ENCODE data around the gene COMMD2. TPM values are rescaled to one million over a fixed set of nuclear protein-coding genes. Genes with fewer than 3 reads are reported as not detected.

COMMD2 gene
- polyA plus RNA-seq, 1 of the 3 experiments (the other 2 are of a cell fraction): 20.9 TPM

DNA sequence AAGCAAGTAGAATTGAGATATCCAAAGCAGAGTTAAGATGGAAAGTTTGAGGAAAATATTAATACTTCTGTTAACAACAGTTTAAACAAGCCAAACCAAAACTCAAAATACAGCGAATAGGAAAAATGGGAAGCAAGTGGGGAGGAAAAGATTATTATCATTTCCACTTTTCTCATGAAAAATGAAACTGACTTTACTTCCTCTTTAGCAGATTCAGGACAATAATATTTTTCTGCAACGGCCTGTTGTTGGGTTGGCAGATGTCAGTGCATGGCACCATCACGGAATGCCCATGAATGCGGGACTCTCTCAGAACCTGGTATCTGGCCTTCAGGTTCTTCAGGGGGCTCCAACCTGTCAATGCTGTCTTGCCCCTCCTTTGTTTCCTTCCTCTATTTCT lies 28.9 kb upstream of the COMMD2 start:
- no peak overlapping the region for H3K4me2 ChIP-seq
- no peaks in the 10 kb centered on the region for H3K27me3 ChIP-seq (ENCODE audit: insufficient read depth)
- TF ChIP-seq, protein P1, sequence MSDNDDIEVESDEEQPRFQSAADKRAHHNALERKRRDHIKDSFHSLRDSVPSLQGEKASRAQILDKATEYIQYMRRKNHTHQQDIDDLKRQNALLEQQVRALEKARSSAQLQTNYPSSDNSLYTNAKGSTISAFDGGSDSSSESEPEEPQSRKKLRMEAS (IDR thresholded peaks at IDR 0.05; ENCODE audit: low read depth): no peak
- TF ChIP-seq FOXM1 (IDR thresholded peaks at IDR 0.05; ENCODE audit: low read depth): no peak
- no peak for TF ChIP-seq SIN3A (IDR thresholded peaks at IDR 0.05; ENCODE audit: borderline replicate concordance, low read depth, low read length)
- no peak for TF ChIP-seq GATA2 (CRISPR knock-in tag; IDR thresholded peaks at IDR 0.05)
- no peak for TF ChIP-seq MEF2A (IDR thresholded peaks at IDR 0.05; ENCODE audit: borderline replicate concordance, low read depth)
- TF ChIP-seq YY1 (IDR thresholded peaks at IDR 0.05; ENCODE audit: low read depth): no peak
- TF ChIP-seq, protein P2, sequence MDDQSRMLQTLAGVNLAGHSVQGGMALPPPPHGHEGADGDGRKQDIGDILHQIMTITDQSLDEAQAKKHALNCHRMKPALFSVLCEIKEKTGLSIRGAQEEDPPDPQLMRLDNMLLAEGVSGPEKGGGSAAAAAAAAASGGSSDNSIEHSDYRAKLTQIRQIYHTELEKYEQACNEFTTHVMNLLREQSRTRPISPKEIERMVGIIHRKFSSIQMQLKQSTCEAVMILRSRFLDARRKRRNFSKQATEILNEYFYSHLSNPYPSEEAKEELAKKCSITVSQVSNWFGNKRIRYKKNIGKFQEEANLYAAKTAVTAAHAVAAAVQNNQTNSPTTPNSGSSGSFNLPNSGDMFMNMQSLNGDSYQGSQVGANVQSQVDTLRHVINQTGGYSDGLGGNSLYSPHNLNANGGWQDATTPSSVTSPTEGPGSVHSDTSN (IDR thresholded peaks at IDR 0.05): no peak
- TF ChIP-seq, protein P3, sequence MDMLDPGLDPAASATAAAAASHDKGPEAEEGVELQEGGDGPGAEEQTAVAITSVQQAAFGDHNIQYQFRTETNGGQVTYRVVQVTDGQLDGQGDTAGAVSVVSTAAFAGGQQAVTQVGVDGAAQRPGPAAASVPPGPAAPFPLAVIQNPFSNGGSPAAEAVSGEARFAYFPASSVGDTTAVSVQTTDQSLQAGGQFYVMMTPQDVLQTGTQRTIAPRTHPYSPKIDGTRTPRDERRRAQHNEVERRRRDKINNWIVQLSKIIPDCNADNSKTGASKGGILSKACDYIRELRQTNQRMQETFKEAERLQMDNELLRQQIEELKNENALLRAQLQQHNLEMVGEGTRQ (IDR thresholded peaks at IDR 0.05; ENCODE audit: borderline replicate concordance, low read depth, low read length): no peak
- TF ChIP-seq RAD21 (IDR thresholded peaks at IDR 0.05; ENCODE audit: low read length): no peak
- no peak for TF ChIP-seq TEAD4 (IDR thresholded peaks at IDR 0.05; ENCODE audit: borderline replicate concordance, insufficient read depth)
- TF ChIP-seq, protein P4, sequence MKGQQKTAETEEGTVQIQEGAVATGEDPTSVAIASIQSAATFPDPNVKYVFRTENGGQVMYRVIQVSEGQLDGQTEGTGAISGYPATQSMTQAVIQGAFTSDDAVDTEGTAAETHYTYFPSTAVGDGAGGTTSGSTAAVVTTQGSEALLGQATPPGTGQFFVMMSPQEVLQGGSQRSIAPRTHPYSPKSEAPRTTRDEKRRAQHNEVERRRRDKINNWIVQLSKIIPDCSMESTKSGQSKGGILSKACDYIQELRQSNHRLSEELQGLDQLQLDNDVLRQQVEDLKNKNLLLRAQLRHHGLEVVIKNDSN (IDR thresholded peaks at IDR 0.05; ENCODE audit: borderline replicate concordance, low read depth): no peak
- TF ChIP-seq, protein P5, sequence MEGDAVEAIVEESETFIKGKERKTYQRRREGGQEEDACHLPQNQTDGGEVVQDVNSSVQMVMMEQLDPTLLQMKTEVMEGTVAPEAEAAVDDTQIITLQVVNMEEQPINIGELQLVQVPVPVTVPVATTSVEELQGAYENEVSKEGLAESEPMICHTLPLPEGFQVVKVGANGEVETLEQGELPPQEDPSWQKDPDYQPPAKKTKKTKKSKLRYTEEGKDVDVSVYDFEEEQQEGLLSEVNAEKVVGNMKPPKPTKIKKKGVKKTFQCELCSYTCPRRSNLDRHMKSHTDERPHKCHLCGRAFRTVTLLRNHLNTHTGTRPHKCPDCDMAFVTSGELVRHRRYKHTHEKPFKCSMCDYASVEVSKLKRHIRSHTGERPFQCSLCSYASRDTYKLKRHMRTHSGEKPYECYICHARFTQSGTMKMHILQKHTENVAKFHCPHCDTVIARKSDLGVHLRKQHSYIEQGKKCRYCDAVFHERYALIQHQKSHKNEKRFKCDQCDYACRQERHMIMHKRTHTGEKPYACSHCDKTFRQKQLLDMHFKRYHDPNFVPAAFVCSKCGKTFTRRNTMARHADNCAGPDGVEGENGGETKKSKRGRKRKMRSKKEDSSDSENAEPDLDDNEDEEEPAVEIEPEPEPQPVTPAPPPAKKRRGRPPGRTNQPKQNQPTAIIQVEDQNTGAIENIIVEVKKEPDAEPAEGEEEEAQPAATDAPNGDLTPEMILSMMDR (IDR thresholded peaks at IDR 0.05): no peak
- no peak for TF ChIP-seq POLR2AphosphoS5 (IDR thresholded peaks at IDR 0.05; ENCODE audit: low read depth, low read length)
- TF ChIP-seq RCOR1 (IDR thresholded peaks at IDR 0.05; ENCODE audit: low read length): no peak
- no peak for TF ChIP-seq FOSL2 (IDR thresholded peaks at IDR 0.05; ENCODE audit: borderline replicate concordance, low read depth)
- TF ChIP-seq, protein P6, sequence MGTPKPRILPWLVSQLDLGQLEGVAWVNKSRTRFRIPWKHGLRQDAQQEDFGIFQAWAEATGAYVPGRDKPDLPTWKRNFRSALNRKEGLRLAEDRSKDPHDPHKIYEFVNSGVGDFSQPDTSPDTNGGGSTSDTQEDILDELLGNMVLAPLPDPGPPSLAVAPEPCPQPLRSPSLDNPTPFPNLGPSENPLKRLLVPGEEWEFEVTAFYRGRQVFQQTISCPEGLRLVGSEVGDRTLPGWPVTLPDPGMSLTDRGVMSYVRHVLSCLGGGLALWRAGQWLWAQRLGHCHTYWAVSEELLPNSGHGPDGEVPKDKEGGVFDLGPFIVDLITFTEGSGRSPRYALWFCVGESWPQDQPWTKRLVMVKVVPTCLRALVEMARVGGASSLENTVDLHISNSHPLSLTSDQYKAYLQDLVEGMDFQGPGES (IDR thresholded peaks at IDR 0.05; ENCODE audit: low read depth, low read length): no peak
- TF ChIP-seq RFX5 (IDR thresholded peaks at IDR 0.05; ENCODE audit: low read length): no peak
- no peak for TF ChIP-seq NRF1 (IDR thresholded peaks at IDR 0.05; ENCODE audit: low read depth, low read length)
- no peak for TF ChIP-seq GABPA (IDR thresholded peaks at IDR 0.05; ENCODE audit: low read depth)
- TF ChIP-seq EP300 (IDR thresholded peaks at IDR 0.05; ENCODE audit: borderline replicate concordance in 1 of 2, low read depth in 1 of 2, low read length in 1 of 2): no peak
- peaks cover 7% of the 10 kb centered on the region for H3F3A ChIP-seq (replicated peaks; ENCODE audit: insufficient read depth)
- no peaks in the 10 kb centered on the region for H3K9me3 ChIP-seq
- no peak overlapping the region for H2AFZ ChIP-seq (ENCODE audit: low read depth)
- H3K36me3 ChIP-seq (replicated peaks in 1 of 2; ENCODE audit: control insufficient read depth in 1 of 2, insufficient read depth in 2 of 2, low read length in 1 of 2): no peaks in the 10 kb centered on the region
- H3K27ac ChIP-seq (ENCODE audit: low read depth in 2 of 2, low read length in 1 of 2): no peak overlapping the region
- WGBS (ENCODE audit: low lambda C conversion rate): 93% methylated on average over 4 of the region's 4 CpGs
- no peak for DNase-seq
- H4K20me1 ChIP-seq (ENCODE audit: insufficient read depth): no peaks in the 10 kb centered on the region
- H3K4me1 ChIP-seq (ENCODE audit: control insufficient read depth in 1 of 2, insufficient read depth in 2 of 2, low read depth in 1 of 2, low read length in 1 of 2): peaks cover 0 to 4% of the 10 kb centered on the region in 2 experiments; a peak in 1 of 4 replicates
- ChIA-PET POLR2A (no interaction called here), CTCF (interaction anchor here (2.4 kb wide), 1 partner anchor 8 kb away, joined by 16 read pairs; no protein-coding TSS in a partner anchor)
- no peak overlapping the region for H3K9ac ChIP-seq
- no peaks in the 10 kb centered on the region for H3K9me2 ChIP-seq
- H3K79me2 ChIP-seq (ENCODE audit: insufficient read depth): no peaks in the 10 kb centered on the region
- H3K4me3 ChIP-seq (ENCODE audit: low read depth in 2 of 2, low read length in 1 of 2): no peak overlapping the region

Data from SK-N-SH (cell line).